ENCODE results near the gene SCYL3. TPM values are rescaled to one million over a fixed set of nuclear protein-coding genes. Genes with fewer than 3 reads are reported as not detected.
A peak's percentile ranks its signal among the peaks of the same experiment; 100 is the strongest.
"Not testable (repeated sequence)": the region's sequence is repeated elsewhere in the genome, so short reads cannot be mapped to it uniquely, and the experiment has no call there.

The SCYL3 gene
- 5.9 and 6.0 TPM in 2 replicates for total RNA-seq (2014; rRNA removed; shearing (Covaris generic))

GRCh38 chr1:169893645-169894423 is at the start of gene SCYL3:
TSS of gene SCYL3 (minus strand) at chr1:169893896. CDS start at chr1:169888840, 5,056 bp downstream.
- DNase-seq (ENCODE audit: low spot score), result peak; percentile 98

GRCh38 chr1:169941982-169942830 is 48.5 kb upstream of the SCYL3 start:
- peak; percentile 73 for DNase-seq (ENCODE audit: low spot score)

DNA sequence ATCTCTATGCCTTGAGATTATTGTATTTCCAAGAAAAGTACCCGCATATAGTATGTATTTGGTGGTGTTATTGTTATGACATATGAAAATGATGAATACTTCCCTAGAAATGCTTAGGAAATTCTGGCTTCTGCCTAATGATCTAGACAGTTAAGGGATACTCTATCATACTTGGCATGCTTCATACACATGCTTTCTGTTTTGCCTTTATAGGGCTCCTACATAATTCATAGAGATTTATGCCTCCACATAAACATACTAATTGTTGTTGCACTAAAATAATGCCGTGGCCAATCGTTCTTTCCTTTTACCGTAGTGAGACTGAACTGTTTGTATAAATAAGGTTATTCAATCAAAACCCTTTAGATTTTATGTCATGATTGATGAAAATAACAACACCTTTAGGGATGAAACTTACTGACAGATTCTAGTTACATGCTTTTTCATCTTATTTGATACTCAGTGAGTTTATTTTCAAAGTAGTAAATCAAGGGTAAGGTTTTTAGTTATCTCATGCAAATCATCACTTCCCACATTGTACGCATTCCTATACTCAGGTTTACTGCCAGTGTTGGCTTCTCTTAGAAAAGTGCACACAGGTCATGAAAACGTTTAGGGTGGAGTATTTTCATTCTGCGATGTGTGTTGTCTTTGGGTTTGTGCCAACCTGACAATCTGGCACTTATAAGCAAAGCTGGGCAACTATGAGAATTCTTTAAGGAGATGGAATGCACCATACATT is 40.5 kb upstream of the SCYL3 start:
- no peak for DNase-seq (ENCODE audit: low spot score)

DNA sequence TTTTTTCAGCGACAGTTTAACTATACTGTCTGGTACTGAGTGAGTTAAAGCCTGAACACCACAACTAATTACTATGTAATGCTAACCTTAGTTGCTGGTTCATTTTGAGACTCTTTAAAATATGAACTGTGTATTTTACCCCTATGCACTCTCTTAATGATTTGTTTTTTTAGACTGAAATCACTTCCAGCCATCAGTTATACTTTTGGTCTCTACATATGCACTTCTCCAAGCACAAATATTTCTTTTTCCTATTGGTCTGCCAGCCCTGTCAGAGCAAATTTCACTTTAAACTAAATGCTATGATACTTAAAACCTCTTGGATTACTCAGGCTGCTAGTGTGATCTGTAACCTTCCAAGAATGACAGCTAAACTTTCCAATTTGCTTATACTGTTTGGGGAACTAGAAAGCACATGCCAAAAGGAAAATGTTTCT is 38.1 kb upstream of the SCYL3 start:
- DNase-seq (ENCODE audit: low spot score), result no peak

- no peak for DNase-seq (ENCODE audit: low spot score)
Observed at GRCh38 chr1:169929210-169929526, 35.5 kb upstream of the SCYL3 start.

DNA sequence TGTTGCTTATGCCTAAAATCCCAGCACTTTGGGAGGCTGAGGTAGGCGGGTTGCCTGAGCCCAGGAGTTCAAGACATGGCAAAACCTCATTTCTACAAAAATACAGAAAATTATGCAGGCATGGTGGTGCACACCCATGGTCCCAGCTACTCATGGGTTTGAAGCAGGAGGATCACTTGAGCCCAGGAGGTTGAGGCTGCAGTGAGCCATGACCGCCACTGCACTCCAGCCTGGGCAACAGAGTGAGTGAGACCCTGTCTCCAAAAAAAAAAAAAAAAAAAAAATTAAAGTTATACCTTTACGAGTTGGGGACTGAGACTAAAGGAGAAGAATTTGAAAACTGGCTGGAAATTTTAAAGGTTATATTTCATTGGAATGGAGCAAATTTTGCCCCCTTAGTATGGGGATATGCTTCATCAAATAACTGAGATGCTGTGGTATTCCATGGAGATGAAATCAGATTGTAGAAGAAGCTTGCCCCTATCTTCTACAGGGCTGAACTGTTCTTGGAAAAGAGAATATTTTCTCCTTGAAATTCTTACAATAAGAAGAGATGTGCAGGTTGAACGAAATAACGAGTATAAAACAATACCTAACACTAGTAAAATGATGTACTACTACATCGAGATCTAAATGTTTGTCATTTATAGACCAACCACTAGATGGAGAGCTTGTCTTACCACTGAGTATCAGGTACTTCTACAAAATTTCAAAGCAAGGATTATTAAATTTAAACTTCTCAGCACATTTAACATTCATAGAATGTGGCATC is 34.9 kb upstream of the SCYL3 start:
- DNase-seq (ENCODE audit: low spot score), result peak; percentile 55

DNA sequence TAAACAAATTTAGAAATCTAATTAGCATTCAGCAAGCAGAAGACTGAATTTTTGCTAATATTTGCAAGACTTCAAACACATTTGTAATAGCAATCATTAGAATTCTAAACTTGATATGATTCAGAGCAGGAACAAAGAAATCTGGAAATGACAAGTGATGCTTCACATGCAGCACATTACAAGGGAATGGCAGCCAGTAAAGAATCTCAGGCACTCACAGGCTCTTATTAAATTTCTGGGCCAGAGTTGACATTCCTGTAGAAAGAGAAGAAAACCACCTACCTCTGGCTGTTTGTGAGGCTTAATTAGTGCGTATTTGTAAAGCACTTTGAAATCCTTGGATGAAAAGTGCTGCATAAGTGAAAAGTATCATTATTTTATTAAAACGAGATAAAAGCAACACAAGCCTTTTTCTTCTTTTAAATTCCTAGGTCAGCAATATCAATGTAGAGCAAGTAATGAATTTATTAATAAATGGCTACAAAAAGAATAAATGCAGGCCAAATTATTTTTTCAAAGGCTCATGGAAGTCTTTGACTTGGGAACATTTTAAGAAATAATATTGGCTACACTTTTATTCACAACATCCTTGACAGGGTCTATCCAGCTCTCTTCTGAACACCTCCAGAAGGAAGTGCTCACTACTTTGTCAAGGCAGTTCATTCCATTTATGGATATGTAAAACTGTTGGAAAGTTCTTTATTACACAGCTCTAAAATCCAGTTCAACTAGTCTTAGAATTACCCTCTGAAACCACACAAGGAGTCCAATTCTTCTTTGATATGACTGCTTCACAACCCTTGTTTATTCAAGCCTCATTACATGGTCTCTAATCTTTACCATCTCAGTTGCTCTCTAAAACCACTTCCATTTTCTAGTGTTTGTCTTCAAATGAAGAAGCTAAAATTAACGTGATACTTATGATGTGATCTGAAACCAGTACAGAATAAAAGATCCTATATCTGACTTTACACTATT is 32.1 kb upstream of the SCYL3 start:
- peak; percentile 19 for DNase-seq (ENCODE audit: low spot score)

DNA sequence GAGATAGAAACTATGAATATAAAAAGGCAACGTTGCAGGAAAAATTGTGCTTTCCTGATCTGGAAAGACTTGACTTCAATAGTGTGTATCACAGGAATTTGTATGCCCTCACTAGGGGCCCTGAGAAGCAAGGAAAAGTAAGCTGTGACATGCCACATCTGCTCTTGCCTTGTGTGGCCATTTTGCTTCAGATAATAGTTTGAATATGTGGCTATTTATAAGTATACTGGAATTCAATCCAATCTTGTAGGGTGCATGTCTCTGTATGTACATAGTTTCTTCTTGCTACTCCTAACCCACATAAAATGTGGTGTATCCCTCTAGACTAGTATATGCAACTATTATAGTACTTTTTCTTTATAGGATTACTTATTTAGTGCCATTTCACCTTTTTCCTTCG is 31.1 kb upstream of the SCYL3 start:
- DNase-seq (ENCODE audit: low spot score), result no peak

- no peak for DNase-seq (ENCODE audit: low spot score)
Observed at GRCh38 chr1:169924063-169924462, 30.4 kb upstream of the SCYL3 start.

GRCh38 chr1:169921080-169921479 is 27.4 kb upstream of the SCYL3 start:
- no peak for DNase-seq (ENCODE audit: low spot score)

DNA sequence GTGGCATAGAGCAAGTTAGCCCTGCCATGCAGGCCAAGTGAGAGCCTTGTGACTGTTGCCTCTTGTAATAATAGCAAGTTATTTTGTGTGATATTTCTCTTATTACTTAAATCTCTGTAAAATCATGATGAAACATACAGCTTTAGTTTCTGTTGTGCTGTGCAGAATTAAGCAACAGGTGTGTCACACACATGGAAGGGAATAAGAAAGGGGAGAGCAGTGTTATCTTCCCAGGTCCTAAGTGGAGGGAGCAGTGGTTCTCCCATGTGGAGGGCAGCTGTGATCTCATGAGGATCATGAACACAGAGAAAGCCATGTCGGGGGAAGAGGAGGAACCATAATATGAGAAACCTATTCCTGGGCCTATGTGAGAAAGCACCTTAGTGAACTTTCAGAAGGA is 25.2 kb upstream of the SCYL3 start:
- DNase-seq (ENCODE audit: low spot score), result no peak

DNA sequence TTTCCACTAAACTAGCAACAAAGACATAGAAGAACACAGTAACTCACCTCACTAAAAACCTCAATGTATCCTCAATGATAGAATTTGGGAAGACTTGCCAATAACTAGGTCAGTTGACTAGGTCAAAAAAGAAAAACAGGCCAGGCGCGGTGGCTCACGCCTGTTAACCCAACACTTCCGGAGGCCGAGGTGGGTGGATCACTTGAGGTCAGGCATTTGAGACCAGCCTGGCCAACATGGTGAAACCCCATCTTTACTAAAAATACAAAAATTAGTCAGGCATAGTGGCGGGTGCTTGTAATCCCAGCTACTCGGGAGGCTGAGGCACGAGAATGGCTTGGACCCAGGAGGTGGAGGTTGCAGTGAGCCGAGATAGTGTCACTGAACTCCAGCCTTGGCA is 24.5 kb upstream of the SCYL3 start:
- DNase-seq (ENCODE audit: low spot score), result not testable (repeated sequence)

- DNase-seq (ENCODE audit: low spot score), result no peak
Observed at GRCh38 chr1:169915150-169915549, 21.5 kb upstream of the SCYL3 start.

- no peak for DNase-seq (ENCODE audit: low spot score)
Observed at GRCh38 chr1:169914531-169914930, 20.8 kb upstream of the SCYL3 start.

DNA sequence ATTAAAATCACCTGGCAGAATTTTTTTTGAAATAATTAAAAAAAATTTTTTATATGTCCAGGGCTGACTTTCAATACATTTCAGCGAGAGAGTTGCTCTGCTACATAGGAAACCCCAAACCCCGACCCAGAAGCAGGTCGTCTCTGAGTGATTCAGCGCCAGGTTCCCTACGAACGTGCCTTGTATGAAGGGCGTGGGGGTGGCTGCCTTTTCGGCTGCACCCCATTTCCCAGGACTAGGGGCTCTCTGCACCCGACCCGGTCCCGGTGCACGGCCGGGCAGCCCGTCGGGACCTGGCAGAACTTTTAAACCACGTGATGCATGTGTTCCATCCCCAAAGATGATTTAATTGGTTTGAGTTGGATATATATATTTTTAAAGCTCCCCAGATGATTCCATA is 15.8 kb upstream of the SCYL3 start:
- no peak for DNase-seq (ENCODE audit: low spot score)

GRCh38 chr1:169906938-169907337 is 13.2 kb upstream of the SCYL3 start:
- no peak for DNase-seq (ENCODE audit: low spot score)

DNA sequence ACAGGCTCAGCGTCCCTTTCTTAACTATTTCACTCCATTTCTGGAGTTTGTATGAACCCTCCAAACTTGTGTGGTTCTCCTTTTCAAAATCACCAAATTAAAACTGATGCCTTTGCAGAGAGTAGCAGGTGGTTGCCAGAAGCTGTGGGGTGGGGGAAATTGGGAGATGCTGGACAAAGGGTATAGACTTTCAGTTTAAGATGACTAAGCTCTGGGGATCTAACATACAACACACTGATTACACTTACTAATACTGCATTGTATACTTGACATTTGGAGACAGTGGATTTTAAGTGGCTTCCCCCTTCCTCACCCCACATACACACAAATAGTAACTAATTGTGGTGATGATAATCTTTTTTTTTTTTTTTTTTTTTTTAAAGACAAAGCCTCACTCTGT is 11.1 kb upstream of the SCYL3 start:
- DNase-seq (ENCODE audit: low spot score), result no peak

GRCh38 chr1:169902751-169903150 is 9.1 kb upstream of the SCYL3 start:
- no peak for DNase-seq (ENCODE audit: low spot score)

DNA sequence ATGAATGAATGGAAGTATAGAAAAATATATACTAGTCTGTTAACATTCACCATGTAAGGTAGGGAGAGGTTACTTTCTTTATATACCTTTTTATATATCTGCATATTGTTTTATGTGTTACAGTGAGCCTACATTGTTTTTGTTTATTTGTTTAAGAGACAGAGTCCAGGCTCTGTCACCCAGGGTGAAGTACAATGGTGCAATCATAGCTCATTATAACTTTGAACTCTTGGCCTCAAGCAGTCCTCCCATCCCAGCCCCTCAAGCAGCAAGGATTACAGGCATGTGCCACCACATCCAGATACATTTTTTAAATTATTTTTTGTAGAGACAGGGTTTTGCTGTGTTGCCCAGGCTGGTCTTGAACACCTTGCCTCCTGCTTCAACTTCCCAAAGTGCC is 7.4 kb upstream of the SCYL3 start:
- DNase-seq (ENCODE audit: low spot score), result no peak

DNA sequence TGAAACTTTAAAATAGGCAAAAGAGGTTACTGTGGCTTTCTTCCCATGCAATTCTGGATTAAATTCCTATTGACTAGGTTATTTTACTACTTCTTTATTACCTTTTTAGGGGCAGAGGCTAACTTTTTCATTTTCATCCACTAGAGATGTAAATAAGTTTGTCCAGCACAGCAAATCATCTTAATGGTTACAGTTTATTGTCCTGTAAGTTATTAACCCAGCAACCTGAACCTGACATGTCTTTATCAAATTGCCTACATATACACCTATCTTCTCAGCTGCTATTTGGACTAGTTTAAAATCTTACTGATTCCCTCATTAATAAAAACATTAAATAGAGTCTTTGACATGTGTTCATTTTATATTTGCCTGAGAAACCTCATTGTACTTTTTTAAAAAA is 6.9 kb upstream of the SCYL3 start:
- DNase-seq (ENCODE audit: low spot score), result no peak

Measured in H4 (cell line).